ENCODE results near the gene NR2F6.
A peak's percentile ranks its signal among the peaks of the same experiment; 100 is the strongest.

NR2F6 gene

GRCh38 chr19:17237747-17238706 is 7.7 kb downstream of the NR2F6 start:
- DNase-seq (ENCODE audit: low spot score): no peak

GRCh38 chr19:17236811-17237543 is 8.7 kb downstream of the NR2F6 start:
- no peak for DNase-seq (ENCODE audit: low spot score)

- no peak for DNase-seq (ENCODE audit: low spot score)
These were observed 9.5 kb downstream of the NR2F6 start for GRCh38 chr19:17235971-17236777.

- peak; percentile 47 for DNase-seq (ENCODE audit: low spot score)
These were observed 10.3 kb downstream of the NR2F6 start for GRCh38 chr19:17235300-17235970.

- DNase-seq (ENCODE audit: low spot score): peak; percentile 58
These were observed 10.8 kb downstream of the NR2F6 start for GRCh38 chr19:17234911-17235299.

- DNase-seq (ENCODE audit: low spot score): no peak
These were observed 13.5 kb downstream of the NR2F6 start for GRCh38 chr19:17232258-17232657.

- no peak for DNase-seq (ENCODE audit: low spot score)
These were observed 15.8 kb downstream of the NR2F6 start for GRCh38 chr19:17229890-17230289.

- no peak for DNase-seq (ENCODE audit: low spot score)
These were observed 17.8 kb downstream of the NR2F6 start for GRCh38 chr19:17227798-17228367.

GRCh38 chr19:17226002-17226933 is 19.5 kb downstream of the NR2F6 start, which contains the start of gene OCEL1:
OCEL1 (plus strand) TSS chr19:17226226; CDS start chr19:17226248, 22 bp downstream.
- peak; percentile 97 for DNase-seq (ENCODE audit: low spot score)

- DNase-seq (ENCODE audit: low spot score): no peak
These were observed 20.7 kb downstream of the NR2F6 start for GRCh38 chr19:17225053-17225452.

- peak; percentile 71 for DNase-seq (ENCODE audit: low spot score)
These were observed 25.4 kb downstream of the NR2F6 start for GRCh38 chr19:17220207-17220758.

- DNase-seq (ENCODE audit: low spot score): no peak
These were observed 26.4 kb downstream of the NR2F6 start for GRCh38 chr19:17219286-17219685.

GRCh38 chr19:17216058-17216670 is 29.6 kb downstream of the NR2F6 start:
- no peak for DNase-seq (ENCODE audit: low spot score)

GRCh38 chr19:17215127-17215971 is 30.4 kb downstream of the NR2F6 start, which contains the start of gene USE1:
USE1 (plus strand) TSS chr19:17215357; CDS start chr19:17215406, 49 bp downstream.
- peak; percentile 93 for DNase-seq (ENCODE audit: low spot score)

- DNase-seq (ENCODE audit: low spot score): no peak
These were observed 31.1 kb downstream of the NR2F6 start for GRCh38 chr19:17214508-17215126.

GRCh38 chr19:17213334-17213733 is 32.4 kb downstream of the NR2F6 start:
- no peak for DNase-seq (ENCODE audit: low spot score)

- no peak for DNase-seq (ENCODE audit: low spot score)
These were observed 33.9 kb downstream of the NR2F6 start for GRCh38 chr19:17211547-17212446.

All from AG08395 (cell line).